Measurements from ENCODE around the gene CCL17. TPM values are rescaled to one million over a fixed set of nuclear protein-coding genes. Genes with fewer than 3 reads are reported as not detected.

Gene CCL17
- total and polyA plus RNA-seq, 10 of the 15 experiments (the other 5 are each of a cell fraction or from before 2014, with no cell fraction given): 1.2 to 84.9 (median 34.2) TPM

GRCh38 chr16:57377080-57377841, 27.3 kb upstream of the CCL17 start (continued):
- peak; percentile 60 for TF ChIP-seq CUX1 (IDR thresholded peaks at IDR 0.05; ENCODE audit: insufficient replicate concordance, low read depth, low read length)
- TF ChIP-seq NKRF (conservative IDR thresholded peaks at IDR 0.05): no peak
- peak; percentile 82; the same call in 1 of the 2 replicates for TF ChIP-seq CBFB (IDR thresholded peaks at IDR 0.05; ENCODE audit: low read depth)
- peak; percentile 90 for TF ChIP-seq CREM (IDR thresholded peaks at IDR 0.05; ENCODE audit: low read depth)
- TF ChIP-seq E2F4 (IDR thresholded peaks at IDR 0.05; ENCODE audit: low read depth, low read length): no peak
- peak; percentile 70 for TF ChIP-seq MEF2A (IDR thresholded peaks at IDR 0.05; ENCODE audit: insufficient read depth, low read depth, low read length)
- TF ChIP-seq EED (IDR thresholded peaks at IDR 0.05; ENCODE audit: low read depth): peak; percentile 95
- peak; percentile 89 for TF ChIP-seq RELA (IDR thresholded peaks at IDR 0.05; ENCODE audit: borderline replicate concordance, partially characterized antibody)
- TF ChIP-seq ZNF24 (IDR thresholded peaks at IDR 0.05): no peak
- TF ChIP-seq MTA3 (IDR thresholded peaks at IDR 0.05; ENCODE audit: borderline replicate concordance, low read length): peak; percentile 74; the same call in 1 of the 2 replicates
- peak; percentile 31; the same call in 1 of the 2 replicates for TF ChIP-seq CHD2 (IDR thresholded peaks at IDR 0.05; ENCODE audit: borderline replicate concordance, low read depth, low read length)
- no peak for TF ChIP-seq ELK1 (IDR thresholded peaks at IDR 0.05; ENCODE audit: low read depth, low read length)
- TF ChIP-seq EZH2 (IDR thresholded peaks at IDR 0.05; ENCODE audit: borderline replicate concordance, control insufficient read depth, low read depth, low read length): no peak
- TF ChIP-seq ZZZ3 (IDR thresholded peaks at IDR 0.05; ENCODE audit: control insufficient read depth, insufficient read length, low read depth): no peak
- TF ChIP-seq HDAC6 (IDR thresholded peaks at IDR 0.05; ENCODE audit: unreplicated experiment): no peak
- TF ChIP-seq EGR1 (IDR thresholded peaks at IDR 0.05; ENCODE audit: borderline replicate concordance in 1 of 2, low read depth in 2 of 2, low read length in 2 of 2): peak in 1 of 2 experiments; percentile 56; a peak in 1 of 3 replicates
- TF ChIP-seq EP300 (IDR thresholded peaks at IDR 0.05; ENCODE audit: borderline replicate concordance in 1 of 2, control insufficient read depth in 1 of 2, low read depth in 2 of 2, low read length in 2 of 2): peak; percentile 55 to 72; a peak in 2 of 4 replicates
- TF ChIP-seq HDAC2 (IDR thresholded peaks at IDR 0.05): no peak
